Measurements from ENCODE around the gene KNDC1. TPM values are rescaled to one million over a fixed set of nuclear protein-coding genes. Genes with fewer than 3 reads are reported as not detected.

Gene KNDC1
- total RNA-seq, 1 experiment from 2014 or later: 15.7 TPM

- H3K79me2 ChIP-seq (ENCODE audit: insufficient read depth, low read length): no peaks in the 10 kb centered on the region
- H2AK5ac ChIP-seq (ENCODE audit: insufficient read length, low read length): no peak overlapping the region
- H2BK12ac ChIP-seq (ENCODE audit: insufficient read length, low read depth, low read length): no peak overlapping the region
- H4K8ac ChIP-seq (replicated peaks; ENCODE audit: insufficient read length, low read depth, low read length): no peak overlapping the region
- H3K18ac ChIP-seq (ENCODE audit: insufficient read length, low read depth, low read length): no peak overlapping the region
- H4K20me1 ChIP-seq (ENCODE audit: control insufficient read depth, insufficient read depth, insufficient read length): no peaks in the 10 kb centered on the region
- H2BK5ac ChIP-seq (ENCODE audit: insufficient read length, low read length): no peak overlapping the region
- H3K4ac ChIP-seq (ENCODE audit: low read depth, low read length): no peak overlapping the region
- H3K4me2 ChIP-seq (ENCODE audit: insufficient read depth, insufficient read length, low read length): no peak overlapping the region
- no peak overlapping the region for H3T11ph ChIP-seq (ENCODE audit: low read length)
- no peak overlapping the region for H2BK120ac ChIP-seq (ENCODE audit: low read depth, low read length, poor library complexity, severe bottlenecking)
- no peak overlapping the region for H4K91ac ChIP-seq (ENCODE audit: insufficient read length, low read depth, low read length)
- DNase-seq: no peak
- no peak overlapping the region for H3K27ac ChIP-seq (ENCODE audit: insufficient read length, low read depth, low read length)
- WGBS (ENCODE audit: extremely low coverage, insufficient read length, low lambda C conversion rate): no CpG with 5 or more reads among the region's 14 CpGs
- H3K4me1 Mint-ChIP-seq: no peaks in the 10 kb centered on the region
- peaks cover 0 to 36% (median 26%) of the 10 kb centered on the region in 3 experiments for H3K36me3 Mint-ChIP-seq (ENCODE audit: insufficient read depth in 1 of 3, low read depth in 3 of 3)
- H3K79me1 ChIP-seq (ENCODE audit: insufficient read depth, low read depth, low read length, poor library complexity, severe bottlenecking): no peaks in the 10 kb centered on the region
- H2BK20ac ChIP-seq (ENCODE audit: low read depth, low read length, poor library complexity, severe bottlenecking): no peak overlapping the region
- H3K9ac ChIP-seq (ENCODE audit: extremely low read depth, insufficient read length, low read length): no peak overlapping the region
- H3K56ac ChIP-seq (ENCODE audit: insufficient read length, low read depth, low read length): no peak overlapping the region
- no peak overlapping the region for H2BK15ac ChIP-seq (ENCODE audit: low read depth, low read length)
- no peak overlapping the region for H3K4me3 Mint-ChIP-seq
- no peaks in the 10 kb centered on the region for H3K23me2 ChIP-seq (ENCODE audit: insufficient read length, low read depth, low read length, poor library complexity, severe bottlenecking)
- H3K4me1 ChIP-seq (ENCODE audit: insufficient read depth, low read length): no peaks in the 10 kb centered on the region
- H3K27ac Mint-ChIP-seq: no peak overlapping the region; a peak in 1 of 7 replicates
- no peak overlapping the region for H3K23ac ChIP-seq (ENCODE audit: insufficient read length, low read depth, low read length)
- H3K9me3 ChIP-seq (ENCODE audit: control insufficient read depth, low read depth, low read length): no peaks in the 10 kb centered on the region
- H3K9me3 Mint-ChIP-seq: peaks cover 17 to 29% of the 10 kb centered on the region in 2 experiments
- H3K14ac ChIP-seq (ENCODE audit: insufficient read depth, low read length): no peak overlapping the region
- H2AFZ ChIP-seq (ENCODE audit: low read length): no peak overlapping the region
- H3K27me3 ChIP-seq (ENCODE audit: insufficient read depth, low read length): no peaks in the 10 kb centered on the region
- peaks cover 14% of the 10 kb centered on the region for H3K27me3 Mint-ChIP-seq (ENCODE audit: low read depth)
- TF ChIP-seq CTCF (conservative IDR thresholded peaks at IDR 0.05): no peak
- no peak overlapping the region for H4K5ac ChIP-seq (ENCODE audit: insufficient read length, low read depth, low read length)
Measured at GRCh38 chr10:133189726-133190125, 29.7 kb downstream of the KNDC1 start.

Measured in H9 (cell line).